Karpas-422 (cell line): ENCODE measurements around the gene OR10W1. TPM values are rescaled to one million over a fixed set of nuclear protein-coding genes. Genes with fewer than 3 reads are reported as not detected.

Source experiments
- DNase-seq: peaks from one replicate; pipeline ENCODE4 v3.0.0-alpha.2; 2015
- H2AFZ ChIP-seq: fragments of 200-600 bp; sonication (generic); 2 replicates; pipeline ENCODE4 v1.6.1; 2014; ENCODE audit warnings: antibody characterized with exemption, low read length, mixed read lengths
- H3K27ac ChIP-seq: fragments of 200-600 bp; sonication (generic); 2 replicates; pipeline ENCODE4 v1.5.1; 2014; ENCODE audit warnings: mild to moderate bottlenecking, low read length, moderate library complexity
- H3K27me3 ChIP-seq: fragments of 200-600 bp; sonication (generic); 2 replicates; pipeline ENCODE4 v1.6.1; 2014; ENCODE audit warnings: low read length, mixed read lengths
- H3K36me3 ChIP-seq: fragments of 200-600 bp; sonication (generic); 2 replicates; pipeline ENCODE4 v1.6.1; 2014; ENCODE audit warnings: low read length, mixed read lengths; ENCODE audit not compliant: insufficient read depth
- H3K4me1 ChIP-seq: fragments of 200-600 bp; sonication (generic); 2 replicates; pipeline ENCODE4 v1.6.1; 2014; ENCODE audit warnings: mild to moderate bottlenecking, low read length, mixed read lengths
- H3K4me2 ChIP-seq: fragments of 200-600 bp; sonication (generic); 2 replicates; pipeline ENCODE4 v1.6.1; 2014; ENCODE audit warnings: low read length, low read depth, mild to moderate bottlenecking; ENCODE audit not compliant: poor library complexity, severe bottlenecking
- H3K4me3 ChIP-seq: fragments of 200-600 bp; sonication (generic); 2 replicates; pipeline ENCODE4 v1.5.1; 2014; ENCODE audit warnings: mild to moderate bottlenecking, antibody characterized with exemption, low read length, mixed read lengths
- H3K79me2 ChIP-seq: fragments of 200-600 bp; sonication (generic); 2 replicates; pipeline ENCODE4 v1.6.1; 2014; ENCODE audit warnings: mild to moderate bottlenecking, low read length, mixed read lengths
- H3K9ac ChIP-seq: fragments of 200-600 bp; sonication (generic); 2 replicates; pipeline ENCODE4 v1.6.0; 2014; ENCODE audit warnings: low read length
- H3K9me2 ChIP-seq: fragments of 200-600 bp; sonication (generic), shearing (Covaris generic); replicated peaks from 2 replicates; pipeline ENCODE4 v1.6.0; 2014; ENCODE audit warnings: mild to moderate bottlenecking, low read length, moderate library complexity; ENCODE audit not compliant: insufficient read depth
- H3K9me3 ChIP-seq: fragments of 300-700, 200-600 bp; sonication (generic); 2 replicates; pipeline ENCODE4 v1.6.1; 2014; ENCODE audit warnings: low read length, mixed read lengths
- H4K20me1 ChIP-seq: fragments of 200-600 bp; sonication (generic); 2 replicates; pipeline ENCODE4 v1.6.1; 2014; ENCODE audit warnings: mild to moderate bottlenecking, antibody characterized with exemption, low read length, low read depth; ENCODE audit not compliant: insufficient read depth
- total RNA-seq: library from RNA; depleted of rRNA; stranded (reverse); fragments of >200 nt; shearing (Covaris generic); gene quantifications from 2 replicates; pipeline ENCODE4 v1.2.3, GENCODE V29; 2014; ENCODE audit warnings: low replicate concordance; rRNA removed

OR10W1 gene, protein sequence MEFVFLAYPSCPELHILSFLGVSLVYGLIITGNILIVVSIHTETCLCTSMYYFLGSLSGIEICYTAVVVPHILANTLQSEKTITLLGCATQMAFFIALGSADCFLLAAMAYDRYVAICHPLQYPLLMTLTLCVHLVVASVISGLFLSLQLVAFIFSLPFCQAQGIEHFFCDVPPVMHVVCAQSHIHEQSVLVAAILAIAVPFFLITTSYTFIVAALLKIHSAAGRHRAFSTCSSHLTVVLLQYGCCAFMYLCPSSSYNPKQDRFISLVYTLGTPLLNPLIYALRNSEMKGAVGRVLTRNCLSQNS
- not detected in 2 replicates for total RNA-seq

DNA sequence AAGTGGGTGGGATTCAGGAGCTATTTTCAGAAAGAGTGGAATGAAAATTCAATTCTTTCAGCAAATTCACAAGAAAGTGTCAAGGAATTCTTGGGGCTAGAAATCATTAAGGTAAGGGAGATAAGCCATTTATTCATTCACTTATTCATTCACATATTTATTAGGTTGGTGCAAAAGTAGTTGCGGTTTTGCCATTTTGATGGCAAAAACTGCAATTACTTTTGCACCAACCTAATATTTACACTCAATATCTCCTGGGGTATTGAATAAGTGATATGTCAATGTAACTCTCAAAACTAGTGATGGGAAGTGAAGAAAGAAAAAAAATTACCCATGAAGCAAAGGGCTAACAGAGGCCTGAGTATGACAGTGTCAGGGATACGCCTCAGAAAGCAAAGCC lies at the start of gene OR10W1:
TSS of gene OR10W1 (minus strand) at position 119 of the 400 bp plus-strand sequence. CDS start 402 bp downstream, outside the sequence.
- H3K27ac ChIP-seq, result no peak within 1 kb of the TSS
- H3K27me3 ChIP-seq, result no peaks in the 10 kb centered on the region; the same call in 1 of the 2 replicates
- no peaks in the 10 kb centered on the region for H3K9me2 ChIP-seq
- no peaks in the 10 kb centered on the region for H4K20me1 ChIP-seq
- no peaks in the 10 kb centered on the region for H3K9me3 ChIP-seq
- H3K4me1 ChIP-seq, result no peaks in the 10 kb centered on the region
- DNase-seq, result no peak
- no peak within 1 kb of the TSS for H2AFZ ChIP-seq
- no peak within 1 kb of the TSS for H3K9ac ChIP-seq
- no peaks in the 10 kb centered on the region for H3K36me3 ChIP-seq
- H3K4me3 ChIP-seq, result no peak within 1 kb of the TSS
- H3K4me2 ChIP-seq, result no peak within 1 kb of the TSS
- no peaks in the 10 kb centered on the region for H3K79me2 ChIP-seq

DNA sequence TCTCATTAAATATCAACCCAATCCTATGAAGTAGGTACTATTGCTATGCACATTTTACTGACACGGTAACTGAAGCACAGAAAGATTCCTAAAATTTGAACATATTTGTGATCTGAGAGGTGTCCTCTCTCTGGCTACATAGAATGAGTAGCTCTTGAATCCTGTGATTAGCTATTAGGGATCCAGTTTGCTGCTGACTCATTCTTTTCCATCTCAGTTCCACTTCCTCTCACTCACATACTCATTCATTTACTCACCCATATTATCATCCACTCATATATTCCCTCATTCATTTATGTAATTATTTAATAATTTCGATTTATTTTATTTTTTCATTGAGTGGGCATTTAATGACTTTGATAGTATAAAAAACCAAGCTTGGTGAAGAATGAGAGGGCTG lies 48.1 kb upstream of the OR10W1 start:
- Histone ChIP-seq H4K20me1 (no peaks in the 10 kb centered on the region), H3K9ac (no peak overlapping the region), H3K79me2 (no peaks in the 10 kb centered on the region), H3K36me3 (no peaks in the 10 kb centered on the region), H3K4me2 (no peak overlapping the region), H3K27ac (no peak overlapping the region), H3K4me1 (no peaks in the 10 kb centered on the region), H3K9me2 (no peaks in the 10 kb centered on the region), H2AFZ (no peak overlapping the region), H3K4me3 (no peak overlapping the region), H3K9me3 (no peaks in the 10 kb centered on the region), H3K27me3 (0 out of 2 replicates have a peak, but pooled peaks cover 4% of the 10 kb centered on the region)
- no peak for DNase-seq

DNA sequence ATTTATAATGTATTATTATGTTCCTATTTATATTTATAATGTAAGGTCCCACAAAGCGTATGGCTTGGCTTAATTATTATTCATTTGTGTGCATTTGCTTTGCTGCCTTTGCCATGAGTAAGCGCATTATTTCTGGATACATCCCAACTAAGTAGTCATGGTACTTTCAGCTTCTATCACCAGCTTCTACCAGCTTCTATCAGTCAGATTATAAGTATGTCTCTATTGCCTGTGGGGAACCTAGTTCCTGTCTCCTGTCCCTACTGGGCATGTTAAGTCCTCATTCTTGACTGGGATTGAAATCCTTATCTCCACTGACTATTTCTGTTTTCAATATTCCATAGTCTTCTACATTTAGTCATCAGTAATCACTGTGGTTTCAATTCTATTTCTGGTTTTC lies 33.5 kb upstream of the OR10W1 start:
- no peaks in the 10 kb centered on the region for H3K27me3 ChIP-seq

DNA sequence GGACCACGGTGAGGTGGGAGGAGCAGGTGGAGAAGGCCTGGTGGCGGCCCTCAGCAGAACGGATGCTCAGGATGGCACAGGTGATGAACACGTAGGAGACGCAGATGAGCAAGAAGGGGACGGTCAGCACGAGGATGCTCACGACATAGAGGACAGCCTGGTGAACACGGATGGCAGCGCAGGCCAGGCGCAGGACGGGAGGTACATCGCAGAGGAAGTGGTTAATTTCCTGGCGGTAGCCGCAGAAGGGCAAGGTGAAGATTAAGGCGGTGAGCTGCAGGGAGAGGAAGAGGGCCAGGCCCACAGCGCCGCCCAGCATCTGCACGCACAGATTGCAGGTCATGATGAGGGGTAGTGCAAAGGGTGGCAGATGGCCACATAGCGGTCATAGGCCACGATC lies 24.0 kb upstream of the OR10W1 start:
- Histone ChIP-seq H3K4me2 (no peak overlapping the region), H3K9me2 (no peaks in the 10 kb centered on the region), H3K4me3 (no peak overlapping the region), H3K27me3 (no peaks in the 10 kb centered on the region), H3K4me1 (no peaks in the 10 kb centered on the region), H3K79me2 (no peaks in the 10 kb centered on the region), H3K9ac (no peak overlapping the region), H4K20me1 (no peaks in the 10 kb centered on the region), H3K36me3 (no peaks in the 10 kb centered on the region), H3K9me3 (no peaks in the 10 kb centered on the region), H3K27ac (no peak overlapping the region), H2AFZ (no peak overlapping the region)
- no peak for DNase-seq

More for the DNA sequence above, 33.5 kb upstream of the OR10W1 start:
- DNase-seq, result no peak
- H3K4me1 ChIP-seq, result no peaks in the 10 kb centered on the region
- no peaks in the 10 kb centered on the region for H3K9me2 ChIP-seq
- H3K27ac ChIP-seq, result no peak overlapping the region
- no peaks in the 10 kb centered on the region for H4K20me1 ChIP-seq
- no peak overlapping the region for H2AFZ ChIP-seq
- no peaks in the 10 kb centered on the region for H3K9me3 ChIP-seq
- no peak overlapping the region for H3K9ac ChIP-seq
- no peaks in the 10 kb centered on the region for H3K79me2 ChIP-seq
- H3K4me2 ChIP-seq, result no peak overlapping the region
- H3K36me3 ChIP-seq, result no peaks in the 10 kb centered on the region
- H3K4me3 ChIP-seq, result no peak overlapping the region

DNA sequence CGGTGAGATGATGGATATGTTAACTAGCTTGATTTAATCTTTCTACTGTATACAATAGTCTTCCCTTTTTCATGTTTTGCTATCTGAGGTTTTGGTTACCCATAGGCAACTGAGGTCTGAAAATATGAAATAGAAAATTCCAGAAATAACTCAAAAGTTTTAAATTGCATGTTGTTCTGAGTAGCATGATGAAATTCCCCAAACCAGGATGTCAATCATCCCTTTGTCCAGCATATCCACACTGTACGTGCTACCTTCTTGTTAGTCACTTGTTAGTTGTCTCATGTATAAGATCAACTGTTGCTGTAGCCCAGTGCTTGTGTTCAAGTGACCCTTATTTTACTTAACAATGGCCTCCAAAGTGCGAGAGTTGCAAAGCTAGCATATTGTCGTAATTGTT lies 21.2 kb upstream of the OR10W1 start:
- Histone ChIP-seq H4K20me1 (no peaks in the 10 kb centered on the region), H3K4me2 (no peak overlapping the region), H2AFZ (no peak overlapping the region), H3K9me2 (no peaks in the 10 kb centered on the region), H3K36me3 (no peaks in the 10 kb centered on the region), H3K4me3 (no peak overlapping the region), H3K27ac (no peak overlapping the region), H3K9ac (no peak overlapping the region), H3K4me1 (no peaks in the 10 kb centered on the region), H3K27me3 (no peaks in the 10 kb centered on the region), H3K9me3 (no peaks in the 10 kb centered on the region), H3K79me2 (no peaks in the 10 kb centered on the region)
- no peak for DNase-seq

DNA sequence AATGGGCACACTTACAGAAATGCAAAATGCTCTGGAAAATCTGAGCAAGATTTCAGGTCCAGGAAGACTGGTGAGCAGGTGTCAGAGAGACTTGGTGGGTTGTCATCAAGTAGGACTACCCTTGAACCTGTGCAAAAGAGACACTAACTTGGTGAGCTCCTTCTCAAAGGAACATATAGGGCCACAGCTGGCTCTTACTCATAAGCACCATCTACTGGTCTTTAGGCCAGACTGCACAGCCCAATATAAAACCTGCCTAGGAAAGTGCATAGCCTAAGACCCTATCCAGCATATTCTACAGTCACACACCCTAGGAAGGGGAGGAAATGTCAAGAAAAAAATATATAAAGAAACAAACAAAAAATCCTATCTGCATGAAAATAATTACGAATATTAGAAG lies 18.2 kb upstream of the OR10W1 start:
- Histone ChIP-seq H3K27ac (no peak overlapping the region), H3K9me3 (no peaks in the 10 kb centered on the region), H3K4me1 (no peaks in the 10 kb centered on the region), H3K9me2 (no peaks in the 10 kb centered on the region), H3K79me2 (no peaks in the 10 kb centered on the region), H3K9ac (no peak overlapping the region), H3K4me2 (no peak overlapping the region), H3K27me3 (no peaks in the 10 kb centered on the region), H2AFZ (no peak overlapping the region), H3K36me3 (no peaks in the 10 kb centered on the region), H3K4me3 (no peak overlapping the region), H4K20me1 (no peaks in the 10 kb centered on the region)
- peak; percentile 72 for DNase-seq

DNA sequence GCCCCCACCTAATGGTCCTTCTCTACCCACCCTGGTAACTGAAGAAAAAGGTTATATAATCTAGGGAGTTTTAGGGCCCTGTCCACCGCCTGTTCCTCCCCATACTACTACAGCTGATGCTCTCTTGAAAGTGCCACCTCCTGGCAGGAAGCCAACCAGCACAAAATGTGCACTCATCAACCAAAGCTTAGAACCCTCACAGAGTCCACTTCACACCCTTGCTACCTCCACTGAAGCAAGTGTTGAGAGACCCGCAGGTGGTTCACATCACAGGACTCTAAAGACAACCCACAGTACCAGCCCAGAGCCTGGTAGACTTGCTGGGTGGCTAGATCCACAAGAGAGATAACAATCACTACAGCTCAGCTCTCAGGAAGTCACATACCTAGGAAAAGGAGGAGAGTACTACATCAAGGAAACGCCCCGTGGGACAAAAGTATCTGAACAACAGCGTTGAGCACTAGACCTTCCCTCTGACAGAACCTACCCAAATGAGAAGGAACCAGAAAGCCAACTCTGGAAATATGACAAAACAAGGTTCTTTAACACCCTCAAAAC lies 17.5 kb upstream of the OR10W1 start:
- no peaks in the 10 kb centered on the region for H3K9me3 ChIP-seq
- no peaks in the 10 kb centered on the region for H3K9me2 ChIP-seq
- H2AFZ ChIP-seq, result no peak overlapping the region
- H3K4me1 ChIP-seq, result no peaks in the 10 kb centered on the region
- H3K27ac ChIP-seq, result no peak overlapping the region
- DNase-seq, result no peak
- H3K27me3 ChIP-seq, result no peaks in the 10 kb centered on the region
- H3K4me3 ChIP-seq, result no peak overlapping the region
- H3K9ac ChIP-seq, result no peak overlapping the region
- no peak overlapping the region for H3K4me2 ChIP-seq
- H3K79me2 ChIP-seq, result no peaks in the 10 kb centered on the region
- H3K36me3 ChIP-seq, result no peaks in the 10 kb centered on the region
- no peaks in the 10 kb centered on the region for H4K20me1 ChIP-seq

DNA sequence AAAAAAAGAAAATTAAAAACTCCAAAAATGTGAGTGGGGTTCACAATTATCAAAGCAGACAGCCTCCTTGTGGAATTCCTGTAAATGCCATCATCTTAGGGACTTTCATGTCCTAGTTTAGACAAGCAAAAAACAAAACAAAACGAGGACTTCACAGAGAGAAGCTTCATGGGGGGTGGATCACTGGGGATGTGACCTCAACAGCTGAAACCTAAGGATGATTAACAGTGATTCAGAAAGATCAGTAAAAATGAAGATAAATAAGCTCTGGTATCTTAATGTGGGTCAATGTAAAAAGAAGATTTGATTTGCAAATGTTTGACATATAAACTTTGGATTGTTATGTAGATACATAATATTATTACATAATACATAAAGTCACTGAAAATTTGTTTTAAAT lies 8.1 kb upstream of the OR10W1 start:
- no peak overlapping the region for H3K4me2 ChIP-seq
- H3K9ac ChIP-seq, result no peak overlapping the region
- H3K9me2 ChIP-seq, result no peaks in the 10 kb centered on the region
- H3K27ac ChIP-seq, result no peak overlapping the region
- no peak overlapping the region for H3K4me3 ChIP-seq
- no peaks in the 10 kb centered on the region for H3K36me3 ChIP-seq
- H3K27me3 ChIP-seq, result no peaks in the 10 kb centered on the region
- no peak overlapping the region for H2AFZ ChIP-seq
- H3K79me2 ChIP-seq, result no peaks in the 10 kb centered on the region
- no peak for DNase-seq
- H3K9me3 ChIP-seq, result no peaks in the 10 kb centered on the region
- H3K4me1 ChIP-seq, result no peaks in the 10 kb centered on the region
- no peaks in the 10 kb centered on the region for H4K20me1 ChIP-seq
